NCI-H1417 (cell line): ENCODE data around the gene HCCS.
A peak's percentile ranks its signal among the peaks of the same experiment; 100 is the strongest.

Experiments used
- DNase-seq, 3 experiments: peaks; one replicate each; lab custom pipeline; 2025; lab: John Stamatoyannopoulos, UW

Gene HCCS

GRCh38 chrX:11111037-11111851, at the start of gene HCCS:
Gene HCCS (plus strand): TSS chrX:11111332. CDS start chrX:11112061, 729 bp downstream.
- peak; percentile 87 to 95 (median 87) for DNase-seq

DNA sequence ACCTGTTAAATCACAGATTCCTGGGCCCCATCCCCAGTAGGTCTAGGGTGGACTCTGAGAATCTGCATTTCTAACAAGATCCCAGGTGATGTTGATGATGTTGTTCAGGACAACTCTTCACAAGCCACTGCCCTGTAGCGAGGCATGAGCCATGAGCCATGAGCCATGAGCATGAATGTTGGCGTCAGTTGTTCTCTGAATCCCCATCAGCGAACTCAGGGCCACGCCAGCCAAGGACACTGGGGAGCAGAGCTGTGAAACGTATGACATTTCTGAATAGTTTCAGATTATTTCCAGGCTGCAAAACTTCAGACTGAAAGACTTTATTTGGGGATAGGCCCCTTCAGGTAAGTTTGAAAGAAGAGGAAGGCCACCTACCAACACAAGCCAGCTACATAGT, 46.9 kb upstream of the HCCS start:
- DNase-seq: no peak

GRCh38 chrX:11064851-11065600, 46.1 kb upstream of the HCCS start:
- no peak for DNase-seq

GRCh38 chrX:11066812-11067211, 44.3 kb upstream of the HCCS start:
- no peak for DNase-seq

GRCh38 chrX:11073381-11073780, 37.8 kb upstream of the HCCS start:
- no peak for DNase-seq

DNA sequence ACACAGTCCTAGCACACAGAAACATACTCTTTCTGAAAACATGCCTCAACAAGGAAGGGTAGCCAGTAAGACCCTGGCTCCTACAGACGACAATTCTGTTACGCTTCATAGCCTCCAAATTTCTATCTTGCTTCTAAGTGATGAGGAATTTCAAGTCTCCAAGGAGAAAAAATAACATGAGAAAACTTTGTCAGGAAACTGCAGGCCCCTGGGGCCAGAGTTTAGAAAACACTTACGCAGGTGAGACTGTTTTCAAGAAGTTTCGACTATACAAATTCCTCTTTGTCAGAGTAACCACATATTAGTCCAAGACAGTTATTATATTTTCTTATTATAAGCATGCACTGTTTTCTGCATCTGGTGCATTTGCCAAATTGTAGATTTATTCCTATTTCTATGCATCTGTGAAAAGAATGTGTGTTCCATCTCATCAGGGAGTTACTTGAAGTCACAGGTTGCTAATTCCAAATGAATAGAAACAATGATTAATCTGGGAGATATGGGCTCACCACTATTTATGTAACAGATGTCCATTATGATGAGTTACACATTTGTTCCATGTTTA, 30.3 kb upstream of the HCCS start:
- no peak for DNase-seq

- no peak for DNase-seq
These were observed 29.6 kb upstream of the HCCS start for GRCh38 chrX:11081511-11081910.

DNA sequence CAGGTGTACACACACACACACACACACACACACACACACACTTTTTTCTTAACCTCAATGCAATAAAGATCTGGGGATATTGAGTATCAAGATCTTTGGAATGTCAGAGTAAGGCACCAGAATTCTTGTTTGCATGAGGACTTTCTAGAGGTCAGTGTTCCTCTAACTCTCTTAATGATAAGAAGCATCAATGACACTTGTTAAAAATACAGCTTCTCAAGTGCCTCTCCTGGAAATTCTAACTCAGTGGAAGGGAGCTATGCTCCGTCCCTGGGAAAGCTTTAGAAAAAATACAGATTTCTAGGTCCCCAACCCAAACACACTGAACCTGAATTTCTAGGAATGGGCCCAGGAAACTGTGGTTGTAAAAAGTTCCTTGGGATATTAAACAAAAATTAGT, 25.8 kb upstream of the HCCS start:
- DNase-seq: no peak

DNA sequence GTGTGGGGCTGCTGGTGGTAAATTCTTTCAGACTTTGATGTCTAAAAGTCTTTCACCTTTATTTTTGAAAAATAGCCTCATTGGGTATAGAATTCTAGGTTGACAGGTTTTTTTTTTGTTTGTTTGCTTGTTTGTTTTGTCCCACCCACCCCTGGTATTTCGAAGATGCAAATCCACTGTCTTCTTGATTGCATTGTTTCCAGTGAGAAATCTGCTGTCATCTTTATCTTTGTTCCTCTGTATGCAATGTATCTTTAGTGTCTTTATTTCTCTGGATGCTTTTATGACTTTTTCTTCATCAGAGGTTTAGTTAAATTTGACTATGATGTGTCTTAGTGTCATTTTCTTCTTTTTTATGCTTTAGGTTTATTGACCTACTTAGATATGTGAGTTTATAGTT, 21.3 kb upstream of the HCCS start:
- no peak for DNase-seq

DNA sequence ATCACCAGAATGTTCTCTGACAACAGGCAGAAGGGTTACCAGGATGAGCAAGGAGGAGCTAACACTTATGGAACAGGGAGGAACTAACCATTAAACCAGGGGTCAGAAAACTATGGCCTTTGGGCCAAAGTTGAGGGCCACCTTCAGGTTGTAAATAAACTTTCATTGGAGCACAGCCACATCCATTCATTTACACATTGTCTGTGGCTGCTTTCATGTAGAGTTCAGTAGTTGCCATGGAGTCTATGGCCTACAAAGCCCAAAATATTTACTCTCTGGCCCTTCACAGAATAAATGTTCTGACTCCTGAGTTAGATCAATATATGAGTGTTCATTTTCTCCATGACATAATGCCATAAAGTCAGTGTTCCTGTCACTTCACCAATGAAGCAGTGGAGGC, 13.2 kb upstream of the HCCS start:
- DNase-seq: peak in 1 of 3 experiments; percentile 18

DNA sequence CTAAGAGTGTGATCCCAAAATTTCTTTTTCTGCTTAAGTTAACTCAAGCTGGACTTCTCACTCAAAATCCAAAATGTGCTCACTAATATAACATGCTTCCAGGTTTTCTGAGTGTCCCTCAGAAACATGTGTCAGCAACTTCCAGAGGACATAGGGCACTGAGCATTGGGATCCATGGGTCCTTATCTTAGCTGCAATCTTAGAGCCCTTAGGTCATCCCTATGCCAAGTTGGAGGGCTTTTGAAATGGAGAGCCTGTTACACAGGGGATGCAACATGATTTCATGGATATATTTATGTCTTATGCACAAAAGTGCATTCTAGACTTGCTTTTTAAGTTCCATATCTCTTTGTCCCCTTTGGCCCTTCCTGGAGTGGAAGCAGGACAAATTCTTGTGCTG, 11.7 kb upstream of the HCCS start:
- no peak for DNase-seq

- DNase-seq: peak; percentile 9 to 61 (median 35)
These were observed 10.7 kb upstream of the HCCS start for GRCh38 chrX:11100281-11101035.

GRCh38 chrX:11103006-11103405, 8.1 kb upstream of the HCCS start:
- DNase-seq: no peak

GRCh38 chrX:11103751-11104150, 7.4 kb upstream of the HCCS start:
- DNase-seq: no peak

GRCh38 chrX:11105080-11105479, 6.1 kb upstream of the HCCS start:
- DNase-seq: no peak

DNA sequence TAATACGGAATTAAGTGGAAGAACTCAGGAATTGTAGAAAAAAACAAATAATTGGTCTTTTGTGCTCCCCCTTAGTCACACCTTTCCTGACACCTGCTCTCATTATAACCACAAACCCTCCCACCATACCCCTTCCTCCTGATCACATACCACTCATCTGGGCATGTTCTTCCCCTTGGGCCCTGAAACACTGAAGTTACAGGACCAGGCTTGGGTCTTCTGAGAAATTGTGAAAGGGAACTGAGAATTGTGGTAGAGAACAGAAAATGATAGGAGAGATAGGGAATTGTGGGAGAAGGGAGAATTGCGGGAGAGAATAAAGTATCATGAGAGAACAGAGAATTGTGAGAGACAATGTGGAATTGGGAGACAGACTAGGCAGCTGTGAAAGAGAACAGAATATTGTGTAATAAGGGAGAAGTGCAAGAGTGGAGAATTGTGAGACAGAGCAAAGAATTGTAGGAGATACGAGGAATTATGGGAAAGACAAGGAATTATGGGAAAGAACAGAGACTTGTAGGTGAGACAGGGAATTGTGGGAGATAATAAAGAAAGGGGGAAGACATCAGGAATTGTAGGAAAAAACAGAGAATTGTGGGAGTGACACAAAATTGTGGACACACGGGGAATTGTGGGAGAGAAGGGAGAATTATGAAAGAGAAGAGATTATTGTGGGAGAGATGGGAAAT, 2.7 kb upstream of the HCCS start:
- no peak for DNase-seq

DNA sequence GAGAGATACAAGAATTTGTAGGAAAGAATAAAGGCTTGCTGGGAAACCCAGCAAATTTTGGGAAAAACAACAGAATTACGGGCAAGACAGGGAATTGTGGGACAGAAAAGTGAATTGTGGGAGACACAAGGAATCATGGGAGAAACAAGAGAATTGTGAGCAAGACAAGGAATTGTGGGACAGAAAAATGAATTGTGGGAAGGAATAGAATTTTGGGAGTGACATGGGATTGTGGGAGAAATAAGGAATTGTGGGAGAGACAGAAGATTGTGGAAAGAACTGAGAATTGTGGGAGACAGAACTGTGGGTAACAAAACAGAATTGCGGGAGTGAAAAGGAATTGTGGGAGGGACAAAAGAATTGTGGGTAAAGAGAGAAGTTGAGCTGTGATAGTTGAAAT, 1.2 kb upstream of the HCCS start:
- no peak for DNase-seq

DNA sequence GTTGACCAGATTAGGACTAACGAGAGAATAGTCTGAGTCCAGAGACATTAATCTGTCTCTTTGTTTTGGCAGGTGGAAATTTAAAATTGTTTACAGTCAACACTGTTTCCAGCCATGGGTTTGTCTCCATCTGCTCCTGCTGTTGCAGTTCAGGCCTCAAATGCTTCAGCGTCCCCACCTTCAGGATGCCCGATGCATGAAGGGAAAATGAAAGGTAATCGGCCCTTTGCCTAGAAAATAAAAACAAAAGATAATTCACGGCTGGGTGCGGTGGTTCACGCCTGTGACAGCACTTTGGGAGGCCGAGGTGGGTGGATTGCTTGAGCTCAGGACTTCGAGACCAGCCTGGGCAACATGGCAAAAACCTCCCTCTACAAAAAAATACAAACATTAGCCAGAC, 815 bp downstream of the HCCS start:
- no peak for DNase-seq

GRCh38 chrX:11113731-11114130, 2.6 kb downstream of the HCCS start:
- no peak for DNase-seq

DNA sequence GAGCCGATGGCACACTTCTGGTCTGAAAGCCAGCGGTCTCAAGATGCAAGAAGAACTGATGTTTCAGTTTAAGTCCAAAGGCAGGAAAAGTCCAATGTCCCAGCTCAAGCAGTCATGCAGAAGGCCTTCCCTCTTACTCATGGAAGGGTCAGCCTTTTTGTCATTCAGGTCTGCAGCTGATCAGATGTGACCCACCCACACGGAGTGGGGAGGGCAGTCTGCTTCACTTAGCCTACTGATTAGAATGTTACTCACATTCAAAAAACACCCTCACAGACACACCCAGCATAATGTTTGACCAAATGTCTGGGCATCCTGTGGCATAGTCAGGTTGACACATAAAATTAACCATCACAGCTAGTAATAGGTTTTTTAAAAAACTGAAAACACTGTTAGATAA, 6.6 kb downstream of the HCCS start:
- DNase-seq: no peak

DNA sequence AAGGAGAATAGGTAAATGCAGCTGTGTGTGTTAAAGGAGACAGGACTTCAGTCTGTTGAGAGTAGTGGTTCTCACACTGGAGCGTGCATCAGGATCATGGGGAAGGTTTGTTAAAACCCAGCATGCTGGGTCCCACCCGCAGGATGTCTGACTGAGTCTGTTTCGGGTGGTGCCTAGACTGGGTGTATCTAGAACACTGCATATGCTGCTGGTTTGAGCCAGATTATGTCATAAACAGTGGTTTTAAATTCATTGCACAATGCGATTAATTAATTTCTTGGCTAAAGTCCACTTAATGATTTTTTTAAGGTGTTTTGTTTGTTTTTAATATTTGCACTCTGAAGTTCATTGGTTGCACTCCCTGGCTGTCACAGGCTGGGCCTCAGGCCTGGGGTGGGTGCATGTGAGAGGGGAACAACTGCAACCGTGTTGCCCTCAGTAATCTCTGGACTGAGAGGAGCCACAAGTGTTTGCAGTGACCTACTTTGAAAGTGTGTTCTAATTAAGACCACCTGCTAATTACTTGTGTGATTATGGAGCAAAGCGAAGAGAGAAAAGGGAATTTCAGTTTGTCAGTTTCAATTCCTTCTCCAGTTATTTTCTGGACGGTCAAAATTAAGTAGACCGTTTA, 8.3 kb downstream of the HCCS start:
- DNase-seq: no peak
